NCI-H526 (cell line): ENCODE measurements around the gene PPP2R1B.
"Not testable (repeated sequence)": the region's sequence is repeated elsewhere in the genome, so short reads cannot be mapped to it uniquely, and the experiment has no call there.

Experiments used
- DNase-seq, 2 experiments: peaks; one replicate each; lab custom pipeline; 2025; lab: John Stamatoyannopoulos, UW

The PPP2R1B gene

DNA sequence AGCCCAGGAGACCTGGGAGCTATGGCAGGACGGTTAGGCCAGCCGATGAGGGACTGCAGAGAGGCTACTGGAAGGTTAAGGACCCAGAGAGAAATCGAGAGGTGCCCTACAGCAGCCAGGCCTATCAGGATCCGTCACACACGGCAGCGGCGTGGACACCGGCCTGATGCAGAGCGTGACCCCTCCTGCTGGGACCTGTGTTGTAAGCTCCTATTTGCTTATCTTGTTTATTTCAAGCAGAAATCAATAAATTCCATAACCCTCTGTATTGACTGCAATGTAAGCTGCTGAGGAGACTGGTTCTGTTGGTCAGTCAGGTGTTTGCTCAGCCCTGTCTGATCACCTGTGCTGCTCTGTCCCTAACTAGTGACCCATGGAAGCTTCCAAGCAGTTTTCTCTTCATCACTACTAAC lies 39.9 kb downstream of the PPP2R1B start:
- no peak for DNase-seq

GRCh38 chr11:111725621-111726020 lies 40.6 kb downstream of the PPP2R1B start:
- no peak for DNase-seq

DNA sequence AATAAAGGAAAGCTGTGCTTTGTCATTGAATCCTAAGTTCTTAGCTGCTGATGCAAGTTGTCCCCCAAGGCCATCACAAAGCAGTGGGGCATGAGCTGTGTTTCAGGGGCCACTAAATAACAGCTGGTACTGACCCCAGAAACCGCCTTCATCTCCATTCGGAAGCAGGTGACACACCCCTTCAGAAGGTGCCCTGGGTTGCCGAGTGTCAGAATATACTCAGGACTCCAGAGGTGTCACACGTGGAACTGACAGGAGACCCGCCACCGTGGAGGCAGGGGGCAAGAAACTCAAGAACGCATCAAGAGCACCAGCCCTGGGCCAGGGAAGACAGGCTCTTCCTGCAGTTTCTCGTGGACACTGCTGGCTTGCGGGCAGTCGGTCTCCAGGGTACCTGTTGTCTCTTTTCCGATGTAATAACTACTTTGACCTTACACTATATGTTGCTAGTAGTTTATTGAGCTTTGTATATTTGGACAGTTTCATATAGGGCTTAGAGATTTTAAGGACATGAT lies 41.5 kb downstream of the PPP2R1B start:
- DNase-seq = no peak

DNA sequence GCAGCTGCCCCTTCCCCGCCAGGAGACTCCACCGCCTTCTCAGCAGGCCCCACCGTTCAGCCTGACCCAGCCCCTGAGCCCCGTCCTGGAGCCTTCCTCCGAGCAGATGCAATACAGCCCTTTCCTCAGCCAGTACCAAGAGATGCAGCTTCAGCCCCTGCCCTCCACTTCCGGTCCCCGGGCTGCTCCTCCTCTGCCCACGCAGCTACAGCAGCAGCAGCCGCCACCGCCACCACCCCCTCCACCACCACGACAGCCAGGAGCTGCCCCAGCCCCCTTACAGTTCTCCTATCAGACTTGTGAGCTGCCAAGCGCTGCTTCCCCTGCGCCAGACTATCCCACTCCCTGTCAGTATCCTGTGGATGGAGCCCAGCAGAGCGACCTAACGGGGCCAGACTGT lies 42.6 kb downstream of the PPP2R1B start:
- DNase-seq = no peak

DNA sequence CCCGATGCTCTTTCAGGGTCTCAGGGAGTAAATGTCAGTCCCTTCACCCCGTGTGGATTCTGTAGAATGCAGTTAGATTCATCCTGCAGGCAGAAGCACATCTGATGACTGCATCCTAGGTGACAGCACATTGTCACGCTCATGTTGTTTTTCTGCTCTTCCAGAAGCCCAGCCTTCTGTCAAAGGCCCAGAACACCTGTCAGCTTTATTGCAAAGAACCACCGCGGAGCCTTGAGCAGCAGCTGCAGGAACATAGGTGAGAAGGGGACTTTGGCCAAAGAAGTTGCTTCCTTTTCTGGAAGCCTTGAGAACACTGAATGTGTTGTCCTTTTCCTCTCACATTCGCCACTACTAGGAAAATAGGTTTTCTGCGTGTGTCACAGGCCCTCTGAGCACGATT lies 43.7 kb downstream of the PPP2R1B start:
- DNase-seq = no peak

GRCh38 chr11:111720801-111721494 lies 45.2 kb downstream of the PPP2R1B start:
- DNase-seq = no peak

DNA sequence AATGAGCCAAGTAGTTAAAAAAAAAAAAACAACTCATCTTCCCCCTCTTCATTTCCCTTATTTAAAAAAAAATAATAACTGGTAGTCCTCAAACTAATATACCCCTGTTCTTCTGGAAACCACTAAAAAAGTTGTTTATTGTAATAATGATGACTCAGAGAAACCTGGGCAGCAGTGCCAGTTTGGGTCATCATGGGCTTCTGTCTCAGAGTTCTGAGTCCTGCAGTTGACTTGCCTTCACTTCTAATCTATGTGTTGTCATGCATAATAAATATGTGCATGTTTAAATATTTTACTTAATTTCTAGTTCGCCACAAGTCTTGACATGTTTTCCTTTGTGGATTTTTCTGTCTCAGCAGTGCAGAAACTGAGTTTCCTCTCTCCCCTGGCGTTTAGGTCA lies 46.8 kb downstream of the PPP2R1B start:
- DNase-seq = no peak

- no peak for DNase-seq
These were observed 47.3 kb downstream of the PPP2R1B start for GRCh38 chr11:111718859-111719258.

DNA sequence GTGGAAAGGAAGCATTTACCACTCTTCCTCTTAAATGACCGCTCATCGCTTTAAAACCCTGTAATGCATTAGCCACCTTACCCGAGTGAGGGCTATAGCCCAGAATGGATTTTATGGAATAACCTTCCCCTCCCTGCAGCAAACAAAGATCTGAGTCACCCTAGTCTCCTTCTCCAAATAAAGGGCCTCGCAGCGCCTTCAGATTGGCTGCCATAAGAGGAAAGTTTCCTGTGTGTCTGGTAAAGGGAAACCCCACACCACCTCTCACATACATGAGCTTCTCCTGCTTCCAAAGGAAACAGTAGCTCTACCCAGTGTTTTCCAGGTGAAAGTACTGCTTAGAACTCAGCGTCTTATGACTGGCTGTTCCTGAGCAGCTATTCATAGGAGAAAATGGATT lies 47.8 kb downstream of the PPP2R1B start:
- no peak for DNase-seq

DNA sequence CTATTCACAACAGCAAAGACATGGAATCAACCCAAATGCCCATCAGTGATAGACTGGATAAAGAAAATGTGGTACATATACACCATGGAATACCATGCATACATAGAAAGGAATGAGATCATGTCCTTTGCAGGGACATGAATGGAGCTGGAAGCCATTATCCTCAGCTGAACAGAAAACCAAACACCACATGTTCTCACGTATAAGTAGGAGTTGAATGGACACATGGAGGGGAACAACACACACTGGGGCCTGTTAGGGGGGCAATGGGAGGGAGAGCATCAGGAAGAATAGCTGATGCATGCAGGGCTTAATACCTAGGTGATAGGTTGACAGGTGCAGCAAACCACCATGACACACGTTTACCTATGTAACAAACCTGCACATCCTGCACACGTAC lies 48.5 kb downstream of the PPP2R1B start:
- DNase-seq = not testable (repeated sequence)

- DNase-seq = no peak
These were observed 50.9 kb downstream of the PPP2R1B start for GRCh38 chr11:111715142-111715816.

- DNase-seq = no peak
These were observed 51.7 kb downstream of the PPP2R1B start for GRCh38 chr11:111714522-111714921.

DNA sequence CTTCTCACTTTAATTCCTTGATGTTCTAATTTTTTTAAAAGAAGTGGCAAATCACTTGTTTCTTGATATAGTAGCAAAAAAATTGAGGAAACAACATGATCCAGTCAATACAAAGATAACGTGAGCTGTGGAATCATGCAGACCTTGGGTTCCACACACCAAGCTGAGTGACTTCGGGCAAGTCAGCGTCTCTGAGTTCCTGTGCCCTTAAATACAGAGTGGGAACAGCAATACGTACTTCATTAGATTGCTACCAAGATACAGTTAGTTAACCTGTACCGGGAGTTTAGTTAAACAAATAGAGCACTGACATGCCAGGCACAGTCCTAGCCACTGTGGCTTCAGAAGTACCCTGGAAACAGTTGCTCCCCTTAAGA lies 58.5 kb downstream of the PPP2R1B start:
- DNase-seq = no peak

- DNase-seq = no peak
These were observed 59.0 kb downstream of the PPP2R1B start for GRCh38 chr11:111707039-111707690.

- no peak for DNase-seq
These were observed 62.6 kb downstream of the PPP2R1B start for GRCh38 chr11:111703576-111703975.

DNA sequence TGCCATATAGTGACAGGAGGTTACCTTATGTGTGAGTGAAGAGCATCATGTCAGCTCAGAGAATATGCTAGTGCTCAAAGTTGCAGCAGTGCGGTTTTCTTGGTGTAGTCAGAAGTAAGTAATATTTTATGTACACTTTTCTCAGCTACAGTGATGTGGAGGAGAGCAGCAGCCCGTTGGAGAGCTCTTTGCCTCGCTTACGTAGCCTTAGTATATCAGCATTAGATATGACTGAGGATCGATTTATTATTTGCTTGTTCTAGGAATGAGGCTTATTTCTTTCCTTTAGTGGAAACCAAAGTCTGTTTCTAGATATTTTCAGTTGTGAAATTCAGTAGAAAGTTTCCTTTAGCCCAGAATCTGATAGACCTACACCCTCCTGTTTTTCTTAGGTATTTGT lies 63.6 kb downstream of the PPP2R1B start:
- no peak for DNase-seq

GRCh38 chr11:111700162-111700561 lies 66.0 kb downstream of the PPP2R1B start:
- no peak for DNase-seq

- DNase-seq = no peak
These were observed 66.5 kb downstream of the PPP2R1B start for GRCh38 chr11:111699579-111700156.

GRCh38 chr11:111698852-111699559 lies 67.2 kb downstream of the PPP2R1B start:
- no peak for DNase-seq

DNA sequence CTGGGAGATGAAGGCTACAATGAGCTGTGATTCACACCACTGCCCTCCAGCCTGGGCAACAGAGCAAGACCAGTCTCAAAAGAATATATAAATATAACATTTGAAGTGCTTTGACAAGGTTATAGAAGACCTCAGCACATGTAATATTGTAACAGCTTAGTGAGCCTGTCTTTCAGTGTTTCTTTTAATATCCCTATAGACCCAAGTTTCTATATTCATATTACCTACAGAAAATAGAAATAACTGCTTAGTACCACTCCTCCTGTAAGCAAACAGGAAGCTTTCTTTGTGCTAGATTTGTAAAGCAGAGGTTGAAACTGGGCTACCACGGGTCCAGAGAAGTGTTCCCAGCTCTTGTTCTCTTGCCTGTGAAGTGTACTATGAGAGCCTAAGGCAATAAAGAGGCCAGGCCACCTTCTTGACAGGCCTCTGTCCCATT lies 68.2 kb downstream of the PPP2R1B start:
- DNase-seq = no peak

GRCh38 chr11:111696556-111696955 lies 69.6 kb downstream of the PPP2R1B start:
- no peak for DNase-seq

GRCh38 chr11:111694851-111695250 lies 71.3 kb downstream of the PPP2R1B start:
- no peak for DNase-seq
